NCI-H510A (cell line): ENCODE measurements around the gene ENPP7.

Source experiments
- DNase-seq: peaks from one replicate; lab custom pipeline; 2025; lab: John Stamatoyannopoulos, UW

ENPP7 gene

GRCh38 chr17:79778504-79779083, 47.9 kb downstream of the ENPP7 start:
- DNase-seq: peak; percentile 40

- no peak for DNase-seq
These were observed 48.4 kb downstream of the ENPP7 start for GRCh38 chr17:79779084-79779529.

- DNase-seq: no peak
These were observed 49.1 kb downstream of the ENPP7 start for GRCh38 chr17:79779661-79780365.

GRCh38 chr17:79781012-79781650, 50.4 kb downstream of the ENPP7 start:
- no peak for DNase-seq

GRCh38 chr17:79781736-79782575, 51.2 kb downstream of the ENPP7 start:
- DNase-seq: no peak

GRCh38 chr17:79783891-79784290, 53.1 kb downstream of the ENPP7 start:
- no peak for DNase-seq

- no peak for DNase-seq
These were observed 53.7 kb downstream of the ENPP7 start for GRCh38 chr17:79784353-79785016.

- no peak for DNase-seq
These were observed 54.5 kb downstream of the ENPP7 start for GRCh38 chr17:79785017-79785899.

GRCh38 chr17:79785900-79786810, 55.4 kb downstream of the ENPP7 start:
- DNase-seq: no peak

- DNase-seq: no peak
These were observed 56.3 kb downstream of the ENPP7 start for GRCh38 chr17:79786930-79787643.

GRCh38 chr17:79788455-79788854, 57.7 kb downstream of the ENPP7 start:
- DNase-seq: no peak

- DNase-seq: no peak
These were observed 58.5 kb downstream of the ENPP7 start for GRCh38 chr17:79788989-79789942.

GRCh38 chr17:79789943-79790804, 59.4 kb downstream of the ENPP7 start:
- no peak for DNase-seq

GRCh38 chr17:79790805-79791734, 60.3 kb downstream of the ENPP7 start:
- DNase-seq: no peak

- DNase-seq: no peak
These were observed 61.0 kb downstream of the ENPP7 start for GRCh38 chr17:79791735-79792161.
